ENCODE results near the gene DNAH17.

DNA sequence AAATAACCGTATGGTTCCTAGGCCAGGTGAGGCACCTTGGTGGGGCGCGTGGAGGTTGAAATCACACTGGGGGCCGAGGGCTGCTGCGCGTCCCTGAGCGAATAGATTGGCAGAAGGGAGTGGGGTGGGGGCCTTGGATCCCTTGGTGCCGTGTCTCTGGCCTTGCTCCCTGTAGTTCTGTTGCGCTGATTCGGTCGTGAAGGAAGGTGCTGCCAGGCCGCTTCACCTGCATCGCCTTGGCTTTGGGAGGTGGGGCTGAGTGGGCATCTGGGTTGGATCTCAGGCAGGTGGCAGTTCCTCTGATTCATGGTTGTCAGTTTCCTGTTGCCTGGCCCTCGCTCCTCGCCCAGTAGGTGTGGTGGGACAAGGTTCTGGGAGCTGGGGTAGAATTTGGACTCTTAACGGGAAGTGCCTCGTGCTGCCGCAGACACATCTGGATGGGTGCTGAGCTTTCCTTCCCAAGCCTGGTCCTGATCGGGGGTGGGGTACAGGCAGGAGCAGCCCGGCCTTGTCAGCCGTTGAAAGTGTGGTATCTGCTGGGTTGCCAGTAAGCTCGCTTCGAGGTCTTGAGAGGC, 168.6 kb downstream of the DNAH17 start:
- no peak for TF ChIP-seq CTCF (conservative IDR thresholded peaks at IDR 0.05; ENCODE audit: low read depth, low read length)
- TF ChIP-seq EZH2 (IDR thresholded peaks at IDR 0.05; ENCODE audit: borderline replicate concordance, low read depth, low read length, poor library complexity, severe bottlenecking): no peak
